Transverse colon (tissue), 3 donors: ENCODE results near the gene PDE1C.

Source experiments
- CTCF ChIP-seq, 5 experiments: fragments of 200-600 bp in 3 of 5; fragments of 450-650 bp in 2 of 5; sonication (generic) in 3 of 5; IDR thresholded peaks; 1 replicate in 2 of 5; 2 replicates in 3 of 5; pipeline ENCODE4 v1.5.1; 2016 to 2017; ENCODE audit warnings: antibody characterized with exemption in 5 of 5, inconsistent platforms in 3 of 5, mild to moderate bottlenecking in 2 of 5, moderate library complexity in 1 of 5
- POLR2A ChIP-seq: fragments of 450-650 bp; IDR thresholded peaks from one replicate; pipeline ENCODE4 v1.6.1; 2016; ENCODE audit warnings: antibody characterized with exemption, mild to moderate bottlenecking, moderate library complexity

GRCh38 chr7:32045228-32045627 is 25.0 kb downstream of the PDE1C start:
- TF ChIP-seq POLR2A = no peak
- no peak for TF ChIP-seq CTCF (IDR thresholded peaks at IDR 0.05)
